ENCODE measurements around the gene ZBBX. TPM values are rescaled to one million over a fixed set of nuclear protein-coding genes. Genes with fewer than 3 reads are reported as not detected.

ZBBX gene
- polyA plus RNA-seq, 4 donors = 4.0 to 7.0 (median 4.1) TPM

Other genes starting within 250 kb of the ZBBX start
- 1 to 10 TPM in 2 of 4 donors, under 1 TPM in 2; 0.46 to 2.7 (median 1.3) TPM for gene SERPINI2, start 93.7 kb upstream of the ZBBX start, polyA plus RNA-seq (ENCODE audit: insufficient read length in 4 of 4)

Measured in left renal cortex interstitium (tissue), 4 donors.